NCI-H82 (cell line): Measurements from ENCODE around the gene PLCB1.
A peak's percentile ranks its signal among the peaks of the same experiment; 100 is the strongest.

Experiments
- DNase-seq: peaks from one replicate; lab custom pipeline; 2025; lab: John Stamatoyannopoulos, UW

The PLCB1 gene

DNA sequence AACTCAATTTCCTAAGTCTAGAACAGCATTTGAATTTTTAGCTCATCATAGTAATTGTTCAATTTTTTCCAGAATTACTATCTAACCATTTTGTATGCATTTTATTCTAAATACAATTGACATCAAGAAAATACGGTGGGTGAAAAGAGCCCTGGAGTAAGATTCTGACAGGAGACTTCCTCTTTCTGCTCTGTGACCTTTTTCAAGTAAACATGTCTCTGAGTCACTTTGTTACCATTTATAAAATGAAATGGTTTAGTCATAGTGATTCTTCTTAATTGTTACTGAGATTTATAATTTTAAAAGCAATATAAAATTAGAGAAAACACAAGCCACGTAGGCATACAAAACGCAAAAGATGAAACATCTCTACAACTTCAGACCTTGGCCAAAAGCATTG is 80.2 kb downstream of the PLCB1 start:
- no peak for DNase-seq

DNA sequence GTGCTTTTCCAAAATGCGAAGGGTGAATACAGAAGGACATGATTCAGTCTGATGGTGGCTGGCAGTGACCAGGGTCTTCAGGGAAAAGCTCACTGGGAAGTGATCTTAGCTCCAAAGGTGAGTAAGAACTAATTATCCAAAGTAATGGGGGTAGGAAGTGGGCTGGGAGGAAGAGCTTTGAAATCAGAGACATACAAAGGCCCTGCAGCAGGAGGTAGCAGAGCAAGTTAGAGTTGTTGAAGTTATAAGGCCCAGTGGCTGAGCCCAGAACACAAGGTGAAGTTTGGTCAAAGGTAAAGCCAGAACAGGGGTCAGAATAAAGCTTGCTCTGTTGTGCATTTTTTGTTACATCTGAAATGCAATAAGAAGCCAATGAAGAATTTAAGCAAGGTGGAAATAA is 81.2 kb downstream of the PLCB1 start:
- no peak for DNase-seq

DNA sequence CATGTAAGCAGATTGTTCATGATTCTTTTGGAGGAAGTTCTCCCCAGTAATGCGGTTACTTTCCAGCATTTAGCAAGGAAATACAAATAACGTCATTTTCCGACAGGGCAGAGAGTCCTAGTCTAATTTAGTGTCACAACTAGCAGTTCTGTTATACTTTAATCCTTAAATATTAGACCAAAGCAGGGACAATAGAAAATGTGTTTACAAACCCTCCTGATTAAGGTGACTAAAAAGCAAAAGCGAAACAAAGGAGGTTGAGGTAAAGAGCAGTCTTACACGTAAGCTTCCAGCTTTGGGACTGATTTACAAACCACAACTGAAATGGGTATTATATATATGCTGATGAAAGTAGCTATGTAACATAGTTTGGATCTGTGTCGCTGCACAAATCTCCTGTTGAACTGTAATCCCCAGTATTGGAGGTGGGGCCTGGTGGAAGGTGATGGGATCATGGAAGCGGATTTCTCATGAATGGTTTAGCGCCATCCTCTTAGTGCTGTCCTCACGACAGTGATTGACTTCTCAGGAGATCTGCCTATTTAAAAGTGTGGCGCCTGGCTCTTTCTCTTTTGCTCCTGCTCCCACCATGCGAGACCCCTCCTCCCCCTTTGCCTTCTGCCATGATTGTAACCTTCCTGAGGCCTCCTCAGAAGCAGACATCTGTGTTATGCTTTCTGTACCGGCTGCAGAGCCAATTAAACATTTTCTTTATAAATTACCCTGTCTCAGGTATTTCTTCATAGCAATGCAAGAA is 81.9 kb downstream of the PLCB1 start:
- peak; percentile 88 for DNase-seq

DNA sequence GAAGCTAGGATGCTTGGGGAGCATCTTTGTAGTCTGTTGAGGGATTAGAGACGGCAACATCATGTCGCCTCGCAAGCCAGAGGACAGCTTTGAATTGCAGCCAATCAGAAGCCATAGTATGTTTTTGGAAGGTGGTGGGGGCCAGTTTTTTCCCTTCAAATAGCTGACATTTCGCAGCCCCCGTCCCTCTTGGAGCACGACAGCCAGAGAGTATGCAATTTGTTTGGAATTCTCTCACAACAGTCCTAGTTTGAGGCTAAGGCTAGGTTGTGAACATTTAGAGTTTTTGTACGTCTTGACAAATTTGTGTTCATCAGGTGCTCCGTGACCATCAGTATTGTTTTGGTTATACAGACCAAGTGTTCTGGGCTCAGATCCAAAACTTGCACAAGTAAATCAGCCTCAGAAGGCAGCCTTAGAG is 83.3 kb downstream of the PLCB1 start:
- no peak for DNase-seq

DNA sequence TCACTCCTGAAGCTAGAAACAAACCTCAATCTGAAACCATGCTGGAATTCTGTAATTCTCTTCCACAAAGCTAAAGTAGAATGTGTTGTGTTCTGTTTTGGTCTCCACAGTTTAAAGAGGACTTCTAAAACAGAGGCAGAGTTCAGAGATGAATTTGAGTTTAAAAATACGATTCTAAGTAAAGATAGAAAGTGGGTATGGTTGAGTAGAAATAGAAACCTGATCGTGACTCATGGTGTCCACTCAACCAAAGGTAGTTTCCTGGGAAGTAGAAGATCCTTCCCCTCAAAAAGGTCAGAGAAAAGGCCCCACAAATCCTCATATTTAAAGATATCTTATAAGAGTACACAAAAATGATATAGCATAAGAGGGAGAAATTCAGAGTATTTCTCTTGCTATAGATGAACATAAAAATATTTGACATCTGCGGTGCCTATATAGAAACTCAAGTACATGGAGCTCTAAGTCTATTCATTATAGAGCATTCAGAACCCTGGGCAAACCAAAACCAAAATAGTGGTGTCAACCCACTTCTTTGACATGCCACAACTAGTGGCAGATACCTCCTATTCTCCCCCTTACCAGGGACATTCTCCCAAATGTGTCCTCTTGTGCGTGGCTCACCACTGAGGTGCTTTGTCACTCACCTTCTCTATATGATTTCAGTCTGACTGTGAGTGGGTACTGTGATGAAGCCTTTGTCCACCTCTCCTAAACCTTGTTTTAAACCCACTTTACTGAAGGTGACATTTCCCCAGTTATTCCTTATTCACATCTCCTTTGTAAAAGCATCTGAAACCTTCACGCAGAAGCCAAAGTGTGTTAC is 84.5 kb downstream of the PLCB1 start:
- no peak for DNase-seq

DNA sequence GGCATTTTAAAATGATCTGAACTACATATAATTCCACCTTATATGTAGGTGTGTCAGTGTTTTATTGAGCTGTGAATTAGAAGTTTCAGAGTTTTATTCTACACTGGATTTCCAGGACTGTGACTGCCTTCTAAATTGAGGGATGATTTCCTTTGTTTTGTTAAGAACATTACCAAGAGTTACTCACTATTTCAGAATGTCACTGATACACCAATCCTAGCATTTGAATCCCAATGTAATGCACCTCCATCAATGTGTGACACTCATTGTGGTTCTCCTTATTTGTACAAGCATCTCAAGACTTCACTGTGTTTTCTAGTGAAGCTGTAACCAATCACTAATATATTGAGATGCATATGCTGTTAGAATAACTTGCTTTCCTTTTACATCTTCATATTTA is 86.8 kb downstream of the PLCB1 start:
- no peak for DNase-seq

DNA sequence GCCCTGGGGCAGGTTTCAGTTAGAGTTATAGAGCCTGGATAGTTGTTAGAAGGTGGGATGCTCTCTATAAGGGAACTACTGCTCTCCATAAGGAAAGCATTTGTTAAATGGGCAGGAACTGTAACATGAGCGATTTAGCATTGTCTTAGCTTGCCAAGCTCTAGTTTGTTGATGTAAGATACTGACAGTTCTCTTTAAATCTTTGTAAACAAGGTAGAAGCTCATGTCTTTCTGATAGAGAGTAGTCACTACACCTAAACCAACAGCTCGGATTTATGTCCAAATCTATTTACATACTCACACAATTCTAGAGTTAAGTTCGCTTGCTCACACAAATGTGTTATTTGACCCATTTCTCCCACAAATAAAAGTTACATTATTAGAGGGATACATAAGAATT is 87.3 kb downstream of the PLCB1 start:
- DNase-seq, result no peak

DNA sequence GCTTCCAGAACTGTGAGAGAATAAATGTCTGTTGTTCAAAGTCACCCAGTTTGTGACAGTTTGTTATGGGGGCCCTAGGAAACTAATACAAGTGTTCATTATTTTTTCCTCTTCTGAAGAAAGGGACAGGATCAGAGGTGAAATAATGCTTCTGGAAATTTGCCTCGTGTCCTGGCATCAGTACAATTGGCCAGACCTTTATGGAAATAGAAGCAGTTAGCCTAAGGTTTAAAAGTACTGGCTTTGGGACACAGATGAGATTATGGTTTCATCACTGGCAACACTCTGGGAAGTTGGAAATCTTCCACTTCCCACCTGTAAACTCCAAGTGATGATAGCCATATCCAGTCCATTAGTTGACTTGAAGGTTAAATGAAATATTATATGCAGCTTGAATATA is 88.7 kb downstream of the PLCB1 start:
- no peak for DNase-seq

DNA sequence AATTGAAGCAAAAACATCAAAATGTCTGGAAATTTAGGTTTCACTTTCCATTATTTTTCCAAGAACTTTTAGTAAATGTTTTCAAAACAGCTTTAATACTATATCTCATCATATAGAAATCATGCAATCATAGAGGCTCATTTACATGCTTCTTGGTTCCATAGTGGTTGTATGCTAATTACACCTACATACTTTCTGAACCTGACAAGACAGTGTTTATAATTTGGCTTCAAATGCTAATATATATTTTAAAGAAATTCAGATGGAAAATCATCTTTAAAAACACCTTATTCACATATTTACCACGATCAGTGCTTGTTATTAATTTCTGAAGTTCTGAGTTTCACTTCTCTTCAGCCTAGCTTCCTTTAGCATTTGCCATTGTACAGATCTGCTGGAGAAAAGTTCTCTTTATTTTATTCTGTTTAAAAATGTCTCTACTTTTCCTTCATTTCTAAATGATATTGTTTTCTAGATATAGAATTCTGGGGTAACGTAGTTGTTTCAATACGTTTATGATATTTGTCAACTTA is 89.9 kb downstream of the PLCB1 start:
- no peak for DNase-seq

DNA sequence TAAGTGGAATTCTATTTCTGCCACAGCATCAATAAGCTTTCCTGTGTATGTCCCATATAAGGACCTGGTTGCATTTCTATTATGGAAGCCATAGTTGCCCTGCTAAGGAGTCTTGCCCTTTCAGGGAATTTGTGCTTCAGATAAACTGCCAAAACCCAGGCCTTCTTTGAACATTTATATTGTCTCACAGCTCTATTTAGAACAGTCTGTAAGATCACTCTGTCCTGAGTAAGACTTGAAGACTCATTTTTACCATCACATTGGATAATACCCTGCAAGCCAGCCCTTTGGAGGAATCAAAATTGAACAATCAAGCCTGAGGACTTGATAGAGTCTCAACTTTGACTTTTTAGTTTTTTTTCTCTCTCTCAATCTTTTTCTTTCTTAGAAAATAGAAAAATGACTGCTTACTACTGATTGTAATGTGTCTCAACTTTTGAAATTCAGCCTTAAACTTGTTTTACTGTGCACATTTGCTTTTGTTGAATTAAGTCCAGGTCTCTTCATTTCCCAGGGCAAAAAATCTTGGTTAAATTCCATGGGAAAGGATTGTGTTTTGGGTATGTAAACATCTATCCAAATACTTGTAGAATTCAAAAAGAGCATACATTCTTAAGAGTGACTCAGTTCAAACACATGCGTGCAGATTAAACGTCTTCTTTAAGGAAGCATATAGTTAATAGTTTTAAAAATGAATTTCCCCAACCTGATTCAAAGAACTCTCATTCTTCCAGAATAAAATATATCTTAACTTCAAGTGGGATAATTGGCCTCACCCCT is 91.2 kb downstream of the PLCB1 start:
- DNase-seq, result no peak

DNA sequence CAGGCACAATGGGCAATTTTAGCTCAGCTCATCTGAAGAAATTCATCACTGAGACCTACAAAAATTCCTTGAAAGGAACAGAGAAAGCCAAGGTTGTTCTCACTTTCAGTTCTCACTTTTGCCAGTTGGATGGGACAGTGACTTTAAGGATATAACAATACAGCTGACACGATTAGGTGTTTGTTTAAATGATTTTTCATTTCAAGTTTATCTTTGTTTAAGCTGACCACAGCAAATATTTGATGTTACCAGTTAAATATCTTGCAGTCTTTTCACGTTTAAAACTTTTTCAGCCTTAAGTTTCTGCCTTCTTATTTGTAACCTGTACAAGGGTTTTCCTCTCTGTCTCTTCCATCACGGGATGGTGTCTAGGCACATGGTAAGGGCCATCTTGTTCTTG is 93.6 kb downstream of the PLCB1 start:
- no peak for DNase-seq

DNA sequence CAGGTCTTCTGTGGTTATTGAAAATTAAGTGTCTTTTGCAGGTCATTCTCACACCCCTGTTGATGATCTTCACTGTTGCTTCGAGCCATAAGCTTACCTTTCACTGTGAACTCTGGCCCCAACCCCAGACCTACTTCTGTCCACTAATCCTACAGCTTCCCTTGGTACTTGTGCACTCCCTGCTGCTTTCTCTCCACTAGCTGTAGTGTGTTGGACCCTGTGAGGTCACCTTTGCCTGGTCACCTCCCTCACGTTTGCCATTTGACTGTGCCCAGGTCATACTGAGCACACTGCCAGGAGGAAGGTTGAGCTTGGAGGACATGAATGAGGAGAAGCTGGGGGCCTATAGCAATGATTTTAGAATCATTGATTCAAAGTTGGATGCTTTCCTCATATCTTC is 94.0 kb downstream of the PLCB1 start:
- no peak for DNase-seq

DNA sequence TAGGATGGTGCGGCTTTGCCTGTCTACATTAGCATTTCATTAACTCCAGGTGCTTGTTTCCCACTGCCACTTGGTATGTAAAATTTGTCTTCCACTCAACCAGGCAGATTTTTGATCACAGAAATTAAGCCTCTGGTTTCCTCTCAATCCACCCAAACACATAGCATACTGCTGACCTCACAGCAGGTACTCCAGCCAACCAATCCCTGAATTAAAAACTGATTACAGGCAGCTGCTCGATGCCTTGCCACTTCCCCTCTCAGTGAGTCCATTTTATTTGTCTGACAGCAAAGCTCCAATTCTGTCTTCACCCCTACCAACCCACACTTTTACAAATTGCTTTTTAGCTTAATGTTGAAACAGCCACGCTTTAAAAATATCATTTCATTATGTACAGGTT is 95.2 kb downstream of the PLCB1 start:
- DNase-seq, result no peak

DNA sequence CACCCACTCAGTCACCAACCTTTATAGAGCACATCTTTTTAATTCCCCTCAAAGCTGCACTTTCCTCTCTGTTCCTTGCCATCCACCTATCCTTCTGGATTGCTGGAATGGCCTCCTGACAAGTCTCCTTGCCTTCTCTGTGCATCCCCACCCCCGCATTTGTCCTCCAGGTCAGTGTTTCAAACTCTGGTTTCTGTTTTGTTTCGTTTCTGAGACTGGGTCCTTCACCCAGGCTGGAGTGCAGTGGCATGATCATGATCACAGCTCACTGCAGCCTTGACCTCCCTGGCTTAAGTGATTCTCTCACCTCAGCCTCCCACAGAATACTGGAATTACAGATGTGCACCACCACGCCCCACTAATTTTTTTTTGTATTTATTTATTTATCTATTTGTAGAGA is 96.2 kb downstream of the PLCB1 start:
- no peak for DNase-seq

DNA sequence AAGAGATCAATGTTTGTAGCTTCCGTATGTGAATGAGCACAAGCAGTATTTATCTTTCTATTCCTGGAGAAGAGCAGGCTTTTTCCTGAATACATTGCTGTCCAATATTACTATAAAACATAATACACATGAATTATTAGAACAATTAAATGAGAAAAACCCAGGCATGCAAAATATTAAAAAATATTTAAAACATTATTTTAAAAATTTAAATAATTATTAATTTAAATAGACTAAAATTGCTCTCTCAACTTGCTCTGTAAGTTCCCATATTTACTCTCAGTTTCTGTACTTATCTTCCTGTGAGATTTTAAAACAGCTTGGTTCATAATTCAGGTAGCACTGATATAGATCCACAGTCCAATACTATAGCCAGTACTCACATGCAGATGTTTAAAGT is 97.0 kb downstream of the PLCB1 start:
- no peak for DNase-seq

DNA sequence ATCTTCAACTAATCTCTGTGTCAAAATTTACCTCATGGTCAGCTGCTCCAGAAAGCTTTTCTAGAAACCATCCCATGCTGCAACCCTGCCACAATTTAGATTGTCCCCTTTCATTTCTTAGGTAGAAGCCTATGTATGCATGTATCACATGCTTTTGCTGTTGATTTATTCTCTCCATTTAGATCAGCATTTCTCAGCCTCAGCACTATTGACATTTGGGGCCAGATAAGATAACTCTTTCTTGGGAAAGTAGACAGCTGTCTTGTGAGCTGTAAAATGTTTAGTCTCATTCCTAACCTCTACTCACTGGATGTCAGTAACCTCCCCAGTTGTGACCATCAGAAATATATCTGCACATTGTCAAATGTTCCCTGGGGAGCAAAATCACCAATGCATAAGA is 99.0 kb downstream of the PLCB1 start:
- DNase-seq, result no peak

DNA sequence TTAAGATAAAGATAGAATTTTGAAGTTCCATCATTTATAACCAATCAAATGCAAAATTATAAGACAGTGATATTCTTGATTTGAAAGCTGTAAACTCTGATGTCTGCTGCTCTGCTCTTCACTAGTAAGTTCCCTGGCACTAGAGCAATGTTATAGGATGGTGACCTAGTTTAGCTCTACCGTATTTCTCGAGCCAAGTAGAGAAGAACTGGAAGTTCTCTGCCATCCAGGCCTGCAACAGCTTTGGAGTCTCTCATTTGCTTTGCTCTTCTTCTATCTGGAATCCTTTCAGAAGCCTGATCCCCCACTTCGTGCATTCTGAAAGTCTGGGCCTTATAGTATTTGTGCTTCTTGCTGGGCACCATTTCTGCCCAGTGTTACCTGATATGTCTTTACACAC is 100.3 kb downstream of the PLCB1 start:
- no peak for DNase-seq

DNA sequence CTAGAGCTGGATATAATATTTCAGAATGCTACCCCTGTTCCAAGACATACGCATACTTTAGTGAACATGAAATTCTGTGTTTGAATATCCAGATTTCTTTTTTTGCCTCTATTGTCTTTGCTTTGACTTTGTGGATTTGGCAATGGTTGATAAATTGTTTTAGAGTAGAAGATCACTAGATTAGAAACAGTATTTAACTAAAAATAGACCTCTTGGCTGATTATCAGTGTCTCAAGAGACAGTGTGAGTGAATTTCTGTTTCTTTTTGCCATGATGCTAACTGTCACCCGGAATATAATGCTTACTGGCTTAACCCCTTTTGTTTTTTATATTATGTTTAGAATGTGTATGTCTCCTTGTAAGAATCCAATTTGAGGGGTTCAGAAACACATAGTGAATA is 102.5 kb downstream of the PLCB1 start:
- DNase-seq, result no peak

DNA sequence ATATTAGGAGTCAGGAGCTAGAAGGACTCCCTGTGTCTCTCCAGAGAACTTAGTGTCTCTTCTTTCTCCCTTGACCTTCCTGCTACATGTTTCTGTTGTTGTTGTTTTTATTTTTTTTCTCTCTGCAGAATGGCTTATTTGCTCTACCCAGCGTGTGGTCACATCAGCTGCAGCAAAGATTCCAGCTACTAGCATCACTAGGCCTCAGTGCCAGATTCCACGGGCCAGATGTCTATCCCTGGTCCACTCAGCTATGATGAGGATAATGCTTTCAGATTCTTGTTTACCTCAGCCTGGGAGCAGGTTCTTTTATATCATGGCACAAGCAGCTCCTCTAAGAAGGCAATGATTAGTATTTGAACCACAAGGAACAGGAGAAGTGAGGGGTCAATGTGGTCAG is 110.0 kb downstream of the PLCB1 start:
- DNase-seq, result no peak

DNA sequence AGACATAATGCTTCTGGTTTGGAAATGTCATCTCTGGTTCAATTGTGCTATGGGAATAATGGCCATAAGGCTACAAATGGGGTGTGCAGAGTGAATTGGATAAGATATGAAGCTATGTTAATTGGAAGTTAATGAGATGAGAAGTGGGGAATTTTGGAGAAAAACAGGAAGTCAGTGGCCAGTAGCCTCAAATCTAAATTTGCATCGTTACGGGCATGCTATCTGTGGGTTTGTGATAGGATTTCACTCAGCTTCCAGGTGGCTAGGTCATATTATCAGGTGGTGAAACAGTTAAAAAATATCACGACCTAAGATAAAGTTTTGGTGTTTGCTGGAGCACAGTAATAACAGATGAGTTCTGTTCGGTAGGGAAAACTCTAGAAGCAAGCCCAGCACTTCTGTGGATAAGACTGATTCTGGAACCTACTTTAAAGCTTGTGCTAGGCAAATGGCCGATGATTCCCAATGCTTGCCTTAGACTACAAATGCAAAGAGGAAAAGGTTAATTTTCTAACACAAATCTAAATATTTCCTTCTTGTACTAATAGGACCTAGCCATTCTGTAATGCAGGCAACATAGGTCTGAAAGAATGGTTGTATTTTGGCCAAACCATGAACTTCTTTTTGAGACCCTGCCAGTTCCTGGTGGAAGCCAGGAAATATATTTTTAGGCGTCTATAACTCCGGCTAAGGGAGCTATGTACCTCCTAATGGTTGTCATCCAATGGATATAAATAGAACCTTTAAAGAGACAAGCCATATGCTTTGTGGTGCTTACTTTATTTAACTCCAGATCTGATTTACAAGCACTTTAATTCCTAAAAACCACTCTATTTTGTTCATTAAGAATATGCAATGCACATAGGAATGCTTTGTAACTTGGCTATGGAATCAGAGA is 111.0 kb downstream of the PLCB1 start:
- no peak for DNase-seq

DNA sequence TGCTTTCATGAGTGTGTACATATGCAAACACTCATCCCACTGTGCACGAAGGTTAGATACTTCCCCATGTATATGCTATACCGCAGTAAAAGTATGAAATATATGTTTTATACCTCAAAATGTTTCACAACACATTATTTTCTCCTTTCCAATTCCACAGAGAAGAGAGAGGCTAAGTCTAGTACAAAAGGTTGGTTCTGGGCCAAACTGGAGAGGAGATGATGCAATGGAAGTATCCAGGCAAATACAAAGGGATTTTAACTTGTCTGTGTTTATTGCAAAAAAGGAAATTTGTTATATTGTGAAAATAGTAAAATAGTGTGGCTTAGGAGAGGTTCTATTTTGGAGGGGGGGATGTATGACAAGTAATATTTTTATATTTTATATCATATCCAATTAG is 112.6 kb downstream of the PLCB1 start:
- no peak for DNase-seq

DNA sequence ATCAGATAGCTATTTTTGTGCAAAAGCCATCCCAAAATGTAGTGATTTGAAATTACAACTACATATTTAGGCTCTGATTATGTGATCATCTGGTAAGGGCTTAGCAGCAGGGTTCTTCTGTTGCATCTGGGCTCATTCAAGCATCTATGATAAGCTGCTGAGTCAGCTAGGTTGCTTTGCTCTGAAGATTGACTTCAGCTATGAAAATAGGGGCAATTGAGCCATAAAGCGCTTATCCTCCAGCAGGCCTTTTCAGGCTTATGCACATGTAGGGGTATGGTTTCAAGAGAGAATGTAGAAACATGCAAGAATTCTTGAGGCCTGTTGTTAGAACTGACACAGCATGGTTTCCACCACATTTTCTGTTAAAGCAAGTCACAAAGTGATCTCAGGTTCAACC is 114.1 kb downstream of the PLCB1 start:
- DNase-seq, result no peak
